NCI-H526 treated with DMSO at 0.1 percent for 48 hours (cell line): ENCODE measurements around the gene ANXA4.

Source experiments
- DNase-seq: peaks from one replicate; lab custom pipeline; 2025; lab: John Stamatoyannopoulos, UW

ANXA4 gene

DNA sequence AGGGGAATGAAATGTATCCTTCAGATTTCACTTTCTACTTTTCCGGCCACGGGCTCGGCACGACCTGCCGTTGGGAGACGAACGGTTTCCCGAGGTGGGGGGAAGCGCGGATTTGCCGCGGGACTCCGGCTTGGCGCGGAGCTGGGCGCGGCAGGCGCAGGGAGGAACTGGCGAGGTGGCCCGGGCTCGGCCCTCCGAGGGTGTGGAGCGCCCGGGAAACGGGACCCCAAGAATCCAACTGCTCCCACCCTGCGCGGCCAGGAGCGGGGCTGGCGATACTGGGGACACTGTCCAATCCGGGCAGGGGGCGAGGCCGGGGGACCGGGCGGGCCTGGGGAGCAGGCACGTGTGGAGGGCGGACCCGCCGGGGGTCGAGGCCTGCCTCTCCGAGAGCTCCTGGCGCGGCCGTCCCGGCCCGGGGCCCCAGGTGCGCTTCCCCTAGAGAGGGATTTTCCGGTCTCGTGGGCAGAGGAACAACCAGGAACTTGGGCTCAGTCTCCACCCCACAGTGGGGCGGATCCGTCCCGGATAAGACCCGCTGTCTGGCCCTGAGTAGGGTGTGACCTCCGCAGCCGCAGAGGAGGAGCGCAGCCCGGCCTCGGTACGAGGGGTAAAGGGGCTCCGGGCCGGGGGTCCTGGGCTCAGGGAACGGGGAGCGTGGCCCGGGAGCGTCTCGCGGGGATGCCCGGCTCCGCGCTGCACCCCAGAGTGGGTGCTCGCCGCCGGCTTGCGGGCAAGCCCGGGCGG lies at the start of gene ANXA4:
TSS of gene ANXA4 (plus strand) at position 560 of the 747 bp plus-strand sequence. CDS start 39,432 bp downstream, outside the sequence.
- DNase-seq: peak; percentile 89

- DNase-seq: no peak
These were observed 49.5 kb upstream of the ANXA4 start for GRCh38 chr2:69692424-69692823.

DNA sequence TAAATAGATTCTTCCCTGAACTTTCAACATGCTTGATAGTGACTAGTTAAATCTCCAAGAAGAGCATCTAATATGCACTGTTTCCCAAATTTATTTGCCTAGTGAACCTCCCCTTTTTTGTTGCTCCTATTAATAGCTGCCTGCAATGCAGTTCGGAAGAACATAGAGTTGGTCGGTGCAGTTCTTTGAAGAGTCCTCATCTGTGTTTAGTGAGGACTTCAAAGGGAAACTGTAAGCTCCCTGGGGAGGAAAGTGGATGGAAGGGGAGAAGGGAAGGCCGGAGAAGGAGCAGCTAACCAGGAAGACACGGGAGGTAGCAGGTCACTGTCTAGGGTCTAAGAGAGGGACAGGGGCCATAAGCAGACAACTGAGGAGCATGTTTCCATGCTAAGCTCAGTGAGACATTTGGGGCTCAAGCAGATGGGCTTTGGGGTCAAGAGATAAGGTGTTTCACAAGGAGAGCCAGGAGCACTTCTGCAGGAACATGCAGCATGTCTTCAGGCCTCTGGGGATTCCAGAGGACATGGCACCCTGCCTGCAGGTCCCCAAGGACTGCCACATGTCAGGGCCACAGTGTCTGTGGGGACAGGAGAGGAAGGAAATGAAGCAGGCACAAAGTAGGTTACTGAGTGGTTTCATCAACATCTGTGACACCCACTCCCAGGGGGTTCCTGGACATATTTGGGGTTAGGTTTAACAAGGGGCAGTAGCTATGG lies 48.7 kb upstream of the ANXA4 start:
- no peak for DNase-seq

- DNase-seq: no peak
These were observed 48.0 kb upstream of the ANXA4 start for GRCh38 chr2:69693775-69694450.

GRCh38 chr2:69694894-69695849 lies 46.8 kb upstream of the ANXA4 start:
- no peak for DNase-seq

GRCh38 chr2:69695850-69696216 lies 46.1 kb upstream of the ANXA4 start:
- no peak for DNase-seq

DNA sequence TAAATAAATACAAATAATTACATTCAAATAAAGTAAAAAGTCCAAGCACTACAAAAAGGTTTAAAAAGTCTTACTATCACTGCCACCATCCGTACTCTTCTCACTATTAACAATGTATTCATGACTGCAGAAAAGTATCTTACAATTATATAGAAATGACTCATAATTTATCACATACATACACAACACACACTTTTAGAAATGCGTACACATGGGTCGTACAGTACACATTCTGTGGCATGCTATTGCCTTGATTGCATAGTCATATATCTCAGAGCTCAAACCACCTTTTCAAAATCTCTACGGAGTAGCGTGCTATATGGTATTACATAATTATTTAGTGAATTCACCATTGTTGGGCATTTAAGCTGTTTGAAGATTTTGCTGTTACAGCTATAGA lies 41.6 kb upstream of the ANXA4 start:
- no peak for DNase-seq

GRCh38 chr2:69701100-69701945 lies 40.6 kb upstream of the ANXA4 start:
- DNase-seq: no peak

- no peak for DNase-seq
These were observed 38.7 kb upstream of the ANXA4 start for GRCh38 chr2:69703189-69703588.

DNA sequence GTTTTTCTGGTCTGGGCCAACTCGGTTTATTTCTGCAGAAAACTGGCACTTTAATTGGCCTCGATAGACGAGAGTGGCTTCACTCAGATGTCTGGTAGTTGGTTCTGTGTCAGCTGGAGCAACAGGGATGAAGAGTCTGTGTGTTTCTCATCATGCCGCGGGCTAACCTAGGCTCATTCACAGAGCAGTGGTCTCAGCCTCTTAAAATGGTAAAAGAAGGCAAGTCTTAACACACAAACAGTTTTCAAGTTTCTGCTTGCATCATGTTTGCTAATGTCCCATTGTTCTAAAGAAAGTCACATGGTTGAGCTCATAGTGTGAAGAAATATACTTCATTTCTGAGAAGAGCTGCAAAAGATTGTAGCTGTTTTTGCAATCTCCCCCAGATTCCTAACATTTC lies 37.5 kb upstream of the ANXA4 start:
- no peak for DNase-seq

- no peak for DNase-seq
These were observed 32.6 kb upstream of the ANXA4 start for GRCh38 chr2:69709290-69709689.

DNA sequence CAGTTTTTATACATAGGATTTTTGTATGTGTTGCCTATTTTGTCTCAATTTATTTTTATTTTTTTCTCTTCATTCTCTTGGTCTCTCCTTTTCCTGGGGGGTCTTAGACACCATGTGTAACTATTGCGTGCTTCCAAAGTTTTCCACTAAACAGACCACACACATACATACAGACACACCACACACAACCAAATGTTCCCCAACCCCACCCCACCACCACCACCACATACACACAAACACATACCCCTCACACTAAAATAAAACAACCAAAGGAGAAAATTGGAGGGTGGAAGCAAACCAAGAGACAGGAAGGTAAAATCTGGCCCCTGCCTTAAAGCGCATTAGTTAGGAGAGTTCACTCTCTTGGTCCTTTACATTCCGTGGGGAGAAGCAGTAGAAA lies 30.0 kb upstream of the ANXA4 start:
- no peak for DNase-seq

GRCh38 chr2:69714024-69714423 lies 27.9 kb upstream of the ANXA4 start:
- no peak for DNase-seq

GRCh38 chr2:69714539-69715220 lies 27.3 kb upstream of the ANXA4 start:
- DNase-seq: peak; percentile 64

- no peak for DNase-seq
These were observed 26.0 kb upstream of the ANXA4 start for GRCh38 chr2:69715964-69716363.

DNA sequence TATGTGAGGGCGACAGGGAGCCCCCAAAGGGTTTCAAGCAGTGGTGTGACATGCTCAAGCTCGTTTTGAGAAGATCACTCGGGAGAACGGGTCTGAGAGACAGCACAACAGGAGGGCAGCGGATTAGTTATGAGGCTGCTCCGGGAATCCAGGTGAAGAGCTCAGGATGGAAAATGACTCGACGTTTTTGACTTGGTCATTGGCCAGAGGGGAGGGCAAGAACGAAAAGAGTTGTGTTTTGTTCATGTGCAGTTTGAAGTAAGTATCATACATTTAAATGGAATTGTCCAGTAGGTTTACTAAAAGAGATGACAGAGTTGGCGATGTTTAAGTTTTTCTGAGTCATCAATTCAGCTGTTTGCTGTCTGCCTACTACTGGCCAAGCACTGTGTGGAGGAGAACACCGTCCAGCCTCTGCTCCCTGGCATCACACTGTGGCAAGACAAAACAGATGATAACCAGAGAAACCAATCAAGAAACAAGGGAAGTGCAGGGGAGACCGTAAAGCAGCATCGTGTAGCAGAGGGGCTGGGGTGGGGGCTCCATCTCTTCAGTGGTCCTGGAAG lies 25.3 kb upstream of the ANXA4 start:
- no peak for DNase-seq

GRCh38 chr2:69717186-69717585 lies 24.7 kb upstream of the ANXA4 start:
- no peak for DNase-seq

GRCh38 chr2:69717861-69718273 lies 24.1 kb upstream of the ANXA4 start:
- no peak for DNase-seq

DNA sequence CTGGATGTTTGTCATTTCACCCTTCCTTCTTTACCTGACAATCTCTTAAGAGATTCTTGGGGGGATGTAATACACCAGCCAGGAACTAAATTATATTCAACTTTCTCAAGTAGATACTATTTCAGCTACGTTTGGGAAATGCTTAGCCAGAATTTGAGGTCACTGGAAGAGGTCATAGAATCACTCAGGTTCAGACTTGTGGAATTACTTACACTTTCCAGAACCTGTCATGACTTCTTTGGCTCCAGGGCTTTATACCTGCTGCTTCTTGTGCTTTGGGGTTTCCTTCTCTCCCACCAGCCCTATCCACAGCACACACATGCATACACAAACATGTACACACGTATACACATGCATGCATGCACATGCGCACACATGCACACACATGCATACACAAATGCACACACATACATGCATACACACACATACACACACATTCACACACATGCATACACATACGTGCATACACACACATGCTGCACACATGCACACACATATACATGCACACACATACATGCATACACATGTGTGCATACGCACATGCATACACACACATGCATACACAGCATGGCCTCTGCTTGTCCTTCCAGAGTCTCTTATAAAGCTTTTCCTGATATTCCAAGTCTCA lies 23.5 kb upstream of the ANXA4 start:
- DNase-seq: no peak

GRCh38 chr2:69720404-69720803 lies 21.5 kb upstream of the ANXA4 start:
- no peak for DNase-seq
